RWPE1 (cell line): ENCODE measurements around the gene LHFPL6.

Experiments
- CTCF ChIA-PET: fragments of 350-600 bp; sonication (Branson Sonifier 250); formaldehyde crosslinking; extraction: SDS; loops from one replicate; lab custom pipeline; 2021; lab: Yijun Ruan, JAX
- POLR2A ChIA-PET: fragments of 400-600 bp; formaldehyde crosslinking; extraction: SDS; loops from one replicate; lab custom pipeline; 2020; ENCODE audit warnings: antibody characterized with exemption; ENCODE audit not compliant: low non-redundant PET; lab: Yijun Ruan, JAX
- DNase-seq: peaks from one replicate; pipeline ENCODE4 v3.0.0; 2012; ENCODE audit warnings: low spot score
- H3K27ac ChIP-seq: fragments of 450-650 bp; 2 replicates; pipeline ENCODE4 v1.5.1; 2017
- CTCF ChIP-seq: fragments of 450-650 bp; conservative IDR thresholded peaks from 2 replicates; pipeline ENCODE4 v1.5.1; 2017; ENCODE audit warnings: low read depth, mild to moderate bottlenecking

The LHFPL6 gene

GRCh38 chr13:39403106-39403505 lies 199.9 kb downstream of the LHFPL6 start:
- ChIA-PET POLR2A (no interaction called here), CTCF (no interaction called here)
- no peak for TF ChIP-seq CTCF
- H3K27ac ChIP-seq: no peak overlapping the region
- no peak for DNase-seq

- POLR2A ChIA-PET: no interaction called here
- H3K27ac ChIP-seq: no peak overlapping the region
- TF ChIP-seq CTCF: no peak
- CTCF ChIA-PET: no interaction called here
- DNase-seq: no peak
Measured at GRCh38 chr13:39402221-39402970, 200.6 kb downstream of the LHFPL6 start.

- TF ChIP-seq CTCF: no peak
- ChIA-PET POLR2A (no interaction called here), CTCF (no interaction called here)
- no peak overlapping the region for H3K27ac ChIP-seq
- DNase-seq: no peak
Measured at GRCh38 chr13:39401756-39402155, 201.2 kb downstream of the LHFPL6 start.

GRCh38 chr13:39401046-39401705 lies 201.8 kb downstream of the LHFPL6 start:
- DNase-seq: no peak
- ChIA-PET POLR2A (no interaction called here), CTCF (no interaction called here)
- H3K27ac ChIP-seq: no peak overlapping the region
- TF ChIP-seq CTCF: no peak

- CTCF ChIA-PET: no interaction called here
- no peak for TF ChIP-seq CTCF
- POLR2A ChIA-PET: no interaction called here
Measured at GRCh38 chr13:39399102-39399501, 203.9 kb downstream of the LHFPL6 start.

GRCh38 chr13:39397896-39398265 lies 205.1 kb downstream of the LHFPL6 start:
- POLR2A ChIA-PET: no interaction called here

More at GRCh38 chr13:39399102-39399501, 203.9 kb downstream of the LHFPL6 start:
- no peak for DNase-seq
- no peak overlapping the region for H3K27ac ChIP-seq

More at GRCh38 chr13:39397896-39398265, 205.1 kb downstream of the LHFPL6 start:
- TF ChIP-seq CTCF: no peak
- DNase-seq: no peak
- CTCF ChIA-PET: no interaction called here
- no peak overlapping the region for H3K27ac ChIP-seq
